DND-41 (cell line): ENCODE data around the gene CCL5.

Experiments used
- EZH2 ChIP-seq: IDR thresholded peaks from 3 replicates; pipeline ENCODE4 v1.6.1; 2012; ENCODE audit warnings: borderline replicate concordance, low read depth, mild to moderate bottlenecking, moderate library complexity, low read length, inconsistent platforms; ENCODE audit not compliant: severe bottlenecking
- TF ChIP-seq, protein P1 (sequence below): IDR thresholded peaks from 2 replicates; pipeline ENCODE4 v1.5.1; 2012; ENCODE audit warnings: borderline replicate concordance, low read length, moderate library complexity, mild to moderate bottlenecking; ENCODE audit not compliant: poor library complexity, severe bottlenecking; ENCODE audit errors: extremely low read depth

DNA sequence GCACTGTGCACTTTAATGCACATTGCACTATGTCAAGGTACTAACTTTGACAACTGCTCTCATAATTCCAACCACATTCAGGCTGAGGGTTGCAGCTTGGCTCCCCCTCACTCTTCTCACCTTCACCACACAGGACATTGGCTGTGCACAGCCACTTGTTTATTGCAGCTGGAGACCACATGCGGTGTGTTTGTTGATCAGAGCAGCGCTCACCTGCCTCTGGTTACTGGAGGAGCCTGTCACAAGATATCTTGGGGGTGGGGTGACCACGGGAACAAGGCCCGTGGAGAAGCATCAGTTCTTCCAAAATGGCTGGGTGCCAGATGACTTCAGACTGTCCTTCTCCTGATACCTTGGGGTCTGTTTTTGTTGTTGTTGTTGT lies 10.6 kb upstream of the CCL5 start:
- TF ChIP-seq, protein P1, sequence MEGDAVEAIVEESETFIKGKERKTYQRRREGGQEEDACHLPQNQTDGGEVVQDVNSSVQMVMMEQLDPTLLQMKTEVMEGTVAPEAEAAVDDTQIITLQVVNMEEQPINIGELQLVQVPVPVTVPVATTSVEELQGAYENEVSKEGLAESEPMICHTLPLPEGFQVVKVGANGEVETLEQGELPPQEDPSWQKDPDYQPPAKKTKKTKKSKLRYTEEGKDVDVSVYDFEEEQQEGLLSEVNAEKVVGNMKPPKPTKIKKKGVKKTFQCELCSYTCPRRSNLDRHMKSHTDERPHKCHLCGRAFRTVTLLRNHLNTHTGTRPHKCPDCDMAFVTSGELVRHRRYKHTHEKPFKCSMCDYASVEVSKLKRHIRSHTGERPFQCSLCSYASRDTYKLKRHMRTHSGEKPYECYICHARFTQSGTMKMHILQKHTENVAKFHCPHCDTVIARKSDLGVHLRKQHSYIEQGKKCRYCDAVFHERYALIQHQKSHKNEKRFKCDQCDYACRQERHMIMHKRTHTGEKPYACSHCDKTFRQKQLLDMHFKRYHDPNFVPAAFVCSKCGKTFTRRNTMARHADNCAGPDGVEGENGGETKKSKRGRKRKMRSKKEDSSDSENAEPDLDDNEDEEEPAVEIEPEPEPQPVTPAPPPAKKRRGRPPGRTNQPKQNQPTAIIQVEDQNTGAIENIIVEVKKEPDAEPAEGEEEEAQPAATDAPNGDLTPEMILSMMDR = no peak
- no peak for TF ChIP-seq EZH2
